ENCODE measurements around the gene MARCKSL1.

Gene MARCKSL1, protein sequence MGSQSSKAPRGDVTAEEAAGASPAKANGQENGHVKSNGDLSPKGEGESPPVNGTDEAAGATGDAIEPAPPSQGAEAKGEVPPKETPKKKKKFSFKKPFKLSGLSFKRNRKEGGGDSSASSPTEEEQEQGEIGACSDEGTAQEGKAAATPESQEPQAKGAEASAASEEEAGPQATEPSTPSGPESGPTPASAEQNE

DNA sequence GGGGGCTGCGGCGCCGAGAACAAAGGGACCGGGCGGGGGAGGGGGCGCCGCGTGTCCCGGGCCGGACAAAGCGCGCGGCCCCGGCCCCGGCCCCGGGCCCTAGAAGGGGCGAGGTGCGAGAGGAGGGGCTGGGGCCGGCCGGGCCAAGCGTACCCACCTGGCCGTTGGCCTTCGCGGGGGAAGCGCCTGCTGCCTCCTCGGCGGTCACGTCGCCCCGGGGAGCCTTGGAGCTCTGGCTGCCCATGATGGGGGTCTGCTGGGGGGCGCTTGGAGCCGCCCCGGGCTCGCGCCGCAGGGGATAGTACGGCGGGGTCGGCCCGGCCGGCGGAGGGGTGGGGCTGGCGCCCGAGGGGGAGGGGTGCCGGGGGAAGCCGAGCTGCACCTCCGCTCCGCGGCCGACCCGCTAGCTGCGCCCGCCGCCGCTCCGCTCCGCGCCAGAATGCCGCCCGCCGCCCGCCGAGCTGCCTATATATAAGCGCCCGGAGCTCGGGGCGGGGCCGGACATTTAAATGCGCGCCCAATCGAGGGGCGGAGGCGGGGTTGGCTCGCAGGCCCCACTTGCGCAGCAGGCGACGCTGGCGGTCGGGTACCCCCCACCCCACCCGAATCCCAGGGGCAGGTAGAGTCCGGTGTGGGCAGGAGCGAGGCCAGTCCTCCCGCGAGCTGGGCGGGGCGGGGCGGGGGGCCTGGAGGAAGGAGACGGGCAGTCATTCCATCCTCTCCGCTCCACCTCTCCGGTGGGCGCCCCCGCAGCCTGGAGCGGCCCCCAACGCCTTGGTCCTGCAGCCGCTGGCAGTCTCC is at the start of gene MARCKSL1:
Gene MARCKSL1 (minus strand): TSS at position 444 of the 801 bp plus-strand sequence. CDS start 200 bp downstream, at position 244.
- peak within 1 kb of the TSS; percentile 99 for H3K9ac ChIP-seq

DNA sequence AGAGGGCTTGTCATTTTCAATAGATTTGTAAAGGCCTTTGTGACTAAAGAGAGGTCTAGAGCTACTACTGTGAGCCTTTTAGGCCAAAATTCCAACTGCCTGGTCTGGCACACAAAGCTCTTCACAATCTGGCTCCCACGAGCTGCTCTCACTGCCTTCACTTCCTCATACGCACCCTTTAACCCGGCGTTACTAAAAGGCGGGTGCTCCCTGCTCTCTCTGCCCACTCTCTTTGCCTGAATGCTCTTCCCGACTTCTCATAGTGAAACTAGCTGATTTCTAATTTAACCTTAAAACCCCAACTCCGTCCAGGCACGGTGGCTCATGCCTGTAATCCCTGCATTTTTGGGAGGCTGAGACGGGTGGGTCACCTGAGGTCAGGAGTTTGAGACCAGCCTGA is 44.0 kb upstream of the MARCKSL1 start:
- H3K4me3 ChIP-seq, result no peak overlapping the region
- no peak overlapping the region for H3K27ac ChIP-seq
- H3K36me3 ChIP-seq, result peaks cover 100% of the 10 kb centered on the region
- no peak overlapping the region for H3K9ac ChIP-seq
- peaks cover 22% of the 10 kb centered on the region for H4K20me1 ChIP-seq
- H3K27me3 ChIP-seq, result no peaks in the 10 kb centered on the region
- no peaks in the 10 kb centered on the region for H3K9me3 ChIP-seq
- H3K4me2 ChIP-seq, result no peak overlapping the region
- H3K4me1 ChIP-seq, result no peaks in the 10 kb centered on the region
- no peak for TF ChIP-seq Cebpa-rat (IDR thresholded peaks at IDR 0.05)

More for the DNA sequence above, at the start of gene MARCKSL1:
- Histone ChIP-seq H3K4me3 (peak within 1 kb of the TSS; percentile 97), H3K4me1 (peaks cover 75% of the 10 kb centered on the region), H4K20me1 (peaks cover 60% of the 10 kb centered on the region), H3K36me3 (peaks cover 38% of the 10 kb centered on the region), H3K27me3 (no peaks in the 10 kb centered on the region), H3K27ac (peak within 1 kb of the TSS; percentile 97), H3K9me3 (no peaks in the 10 kb centered on the region), H3K4me2 (peak within 1 kb of the TSS; percentile 97)
- no peak for TF ChIP-seq Cebpa-rat (IDR thresholded peaks at IDR 0.05)

DNA sequence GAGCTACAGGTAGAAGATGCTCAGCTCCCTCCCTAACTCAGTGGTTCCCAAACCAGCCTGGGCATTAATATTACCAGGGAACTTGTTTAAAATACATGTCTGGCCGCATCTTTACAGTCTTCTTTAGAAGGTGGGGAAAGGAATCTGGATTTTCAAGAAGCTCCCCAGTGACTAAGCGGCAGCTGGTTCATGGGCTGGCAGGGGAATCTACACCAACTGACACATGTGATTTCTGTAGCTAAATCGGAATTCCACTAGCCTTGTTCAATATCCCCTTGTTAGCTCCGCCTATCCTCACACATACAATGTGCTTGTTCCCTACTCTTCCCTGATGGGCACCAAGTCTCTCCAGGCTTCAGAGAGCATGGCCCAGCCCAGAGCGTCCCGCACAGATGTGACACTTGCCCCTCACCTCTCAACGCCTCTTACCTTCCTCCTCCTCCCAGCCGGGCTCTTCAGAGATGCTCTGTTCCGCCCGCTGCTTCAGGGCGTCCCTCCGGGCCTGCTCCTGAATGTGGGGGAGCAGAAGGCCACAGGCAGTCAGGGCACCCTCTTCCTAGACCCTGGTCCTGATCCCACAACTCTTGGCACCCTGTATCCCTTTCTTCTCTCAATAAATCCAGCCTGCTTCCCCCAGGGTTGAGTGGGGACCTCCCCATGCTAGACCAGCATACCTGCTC is 41.6 kb upstream of the MARCKSL1 start:
- Histone ChIP-seq H3K9me3 (no peaks in the 10 kb centered on the region), H3K27me3 (no peaks in the 10 kb centered on the region), H3K27ac (no peak overlapping the region), H4K20me1 (peaks cover 37% of the 10 kb centered on the region), H3K4me1 (peaks cover 9% of the 10 kb centered on the region), H3K9ac (no peak overlapping the region), H3K4me3 (no peak overlapping the region), H3K36me3 (peaks cover 100% of the 10 kb centered on the region), H3K4me2 (no peak overlapping the region)
- no peak for TF ChIP-seq Cebpa-rat (IDR thresholded peaks at IDR 0.05)

DNA sequence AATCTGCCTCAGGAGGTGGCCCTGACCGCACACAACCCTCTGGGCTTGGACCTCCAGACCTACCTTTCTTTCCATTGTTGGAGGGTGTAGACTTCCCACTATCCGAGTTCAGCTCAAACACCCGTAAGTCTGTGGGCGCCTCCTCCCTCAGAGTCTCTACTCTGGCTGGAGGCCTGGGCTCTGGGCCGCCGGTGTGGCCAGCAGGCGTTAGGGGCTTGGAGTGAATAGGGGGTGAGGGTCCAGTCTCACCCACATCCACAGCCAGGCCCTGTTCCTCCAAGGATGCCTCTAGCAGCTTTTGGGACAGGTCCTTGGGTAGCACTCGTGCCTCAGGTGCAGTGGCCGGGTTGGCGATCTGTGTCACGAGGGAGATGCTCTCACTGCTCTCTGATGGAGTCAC is 40.2 kb upstream of the MARCKSL1 start:
- peaks cover 100% of the 10 kb centered on the region for H3K36me3 ChIP-seq
- H4K20me1 ChIP-seq, result peaks cover 52% of the 10 kb centered on the region
- H3K27me3 ChIP-seq, result no peaks in the 10 kb centered on the region
- H3K27ac ChIP-seq, result no peak overlapping the region
- H3K9me3 ChIP-seq, result no peaks in the 10 kb centered on the region
- peaks cover 22% of the 10 kb centered on the region for H3K4me1 ChIP-seq
- TF ChIP-seq Cebpa-rat (IDR thresholded peaks at IDR 0.05), result no peak
- no peak overlapping the region for H3K4me2 ChIP-seq
- no peak overlapping the region for H3K4me3 ChIP-seq
- no peak overlapping the region for H3K9ac ChIP-seq

- Histone ChIP-seq H3K4me2 (no peak overlapping the region), H3K27me3 (no peaks in the 10 kb centered on the region), H3K27ac (no peak overlapping the region), H3K4me3 (no peak overlapping the region), H3K9me3 (no peaks in the 10 kb centered on the region), H3K36me3 (peaks cover 95% of the 10 kb centered on the region), H4K20me1 (peaks cover 66% of the 10 kb centered on the region), H3K9ac (no peak overlapping the region), H3K4me1 (peaks cover 22% of the 10 kb centered on the region)
- no peak for TF ChIP-seq Cebpa-rat (IDR thresholded peaks at IDR 0.05)
These were observed 38.1 kb upstream of the MARCKSL1 start for GRCh38 chr1:32373996-32374592.

GRCh38 chr1:32372149-32372756 is 36.2 kb upstream of the MARCKSL1 start:
- H3K4me2 ChIP-seq, result peak overlapping the region; percentile 63
- H3K36me3 ChIP-seq, result peaks cover 95% of the 10 kb centered on the region
- no peaks in the 10 kb centered on the region for H3K27me3 ChIP-seq

DNA sequence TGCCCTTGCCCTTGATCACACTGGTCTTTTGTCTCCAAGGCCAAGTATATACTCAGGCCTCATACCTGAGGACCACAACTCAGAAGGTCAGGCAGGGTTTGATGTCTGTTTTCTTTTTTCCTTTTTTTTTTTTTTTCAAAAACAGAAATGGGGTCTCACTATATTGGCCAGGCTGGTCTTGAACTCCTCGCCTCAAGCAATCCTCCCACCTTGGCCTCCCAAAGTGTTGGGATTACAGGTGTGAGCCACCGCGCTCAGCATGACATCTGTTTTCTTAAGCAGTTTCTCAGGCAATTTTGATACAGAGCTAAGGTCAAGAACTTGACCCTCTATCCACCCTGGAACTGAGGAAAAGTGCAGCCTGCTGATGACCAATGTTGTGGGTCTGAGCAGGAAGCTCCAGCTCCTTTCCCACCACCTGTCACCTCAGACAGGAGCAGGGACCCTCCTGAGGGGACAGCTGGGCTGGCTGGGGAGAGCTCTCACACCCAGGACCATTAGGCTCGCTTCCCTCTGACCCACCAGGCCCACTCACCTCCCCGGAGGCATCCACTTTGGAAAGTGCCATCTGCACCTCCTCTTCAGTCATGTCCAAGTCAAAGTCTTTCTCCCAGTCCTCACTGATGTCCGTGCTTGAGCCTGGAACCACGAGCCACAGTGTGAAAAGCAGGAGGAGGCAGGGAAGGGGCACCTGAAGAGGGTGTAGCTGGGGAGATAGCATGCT is 32.0 kb upstream of the MARCKSL1 start:
- H3K27me3 ChIP-seq, result peaks cover under 1% of the 10 kb centered on the region; the same call in 1 of the 2 replicates
- no peak for TF ChIP-seq Cebpa-rat (IDR thresholded peaks at IDR 0.05)
- no peak overlapping the region for H3K27ac ChIP-seq
- H4K20me1 ChIP-seq, result peaks cover 71% of the 10 kb centered on the region
- peaks cover 92% of the 10 kb centered on the region for H3K36me3 ChIP-seq
- no peak overlapping the region for H3K4me2 ChIP-seq
- no peak overlapping the region for H3K9ac ChIP-seq
- H3K4me1 ChIP-seq, result peaks cover 35% of the 10 kb centered on the region
- H3K9me3 ChIP-seq, result no peaks in the 10 kb centered on the region
- no peak overlapping the region for H3K4me3 ChIP-seq

More at GRCh38 chr1:32372149-32372756, 36.2 kb upstream of the MARCKSL1 start:
- peaks cover 76% of the 10 kb centered on the region for H4K20me1 ChIP-seq
- H3K4me3 ChIP-seq, result no peak overlapping the region
- no peaks in the 10 kb centered on the region for H3K9me3 ChIP-seq
- no peak overlapping the region for H3K9ac ChIP-seq
- H3K27ac ChIP-seq, result no peak overlapping the region
- no peak for TF ChIP-seq Cebpa-rat (IDR thresholded peaks at IDR 0.05)
- H3K4me1 ChIP-seq, result peaks cover 22% of the 10 kb centered on the region

DNA sequence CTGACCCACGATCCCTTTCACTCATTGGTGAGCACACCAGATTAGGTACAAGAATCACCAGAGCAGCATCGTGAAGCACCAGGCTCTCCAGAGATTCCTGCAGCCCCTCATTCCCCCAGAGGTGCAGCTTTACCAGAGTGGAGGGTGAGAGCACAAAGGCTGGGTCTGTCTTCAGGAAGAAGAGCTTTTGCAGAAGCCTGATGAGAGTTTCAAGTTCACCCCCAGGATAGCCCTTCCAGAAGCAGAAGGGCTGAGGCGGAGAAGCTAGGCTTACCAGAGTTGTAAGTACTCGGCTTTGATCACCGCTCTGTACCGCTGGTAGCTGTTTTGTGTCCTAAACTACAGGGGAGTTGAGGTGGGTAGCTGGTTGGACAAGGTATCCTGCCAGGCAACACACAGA is 29.4 kb upstream of the MARCKSL1 start:
- TF ChIP-seq Cebpa-rat (IDR thresholded peaks at IDR 0.05), result no peak
- no peaks in the 10 kb centered on the region for H3K9me3 ChIP-seq
- H3K4me3 ChIP-seq, result no peak overlapping the region
- H3K4me1 ChIP-seq, result peaks cover 38% of the 10 kb centered on the region
- no peak overlapping the region for H3K27ac ChIP-seq
- H3K9ac ChIP-seq, result 0 out of 2 replicates have a peak overlapping the region, but pooled peaks have one; percentile 38
- peaks cover 63% of the 10 kb centered on the region for H4K20me1 ChIP-seq
- peaks cover 78% of the 10 kb centered on the region for H3K36me3 ChIP-seq
- H3K4me2 ChIP-seq, result peak overlapping the region; percentile 64
- peaks cover 27% of the 10 kb centered on the region for H3K27me3 ChIP-seq

GRCh38 chr1:32364836-32365235 is 28.8 kb upstream of the MARCKSL1 start:
- no peak for TF ChIP-seq Cebpa-rat (IDR thresholded peaks at IDR 0.05)
- Histone ChIP-seq H3K9me3 (no peaks in the 10 kb centered on the region), H3K4me3 (no peak overlapping the region), H3K4me1 (peaks cover 44% of the 10 kb centered on the region), H4K20me1 (peaks cover 60% of the 10 kb centered on the region), H3K4me2 (no peak overlapping the region), H3K27ac (no peak overlapping the region), H3K36me3 (peaks cover 72% of the 10 kb centered on the region), H3K27me3 (peaks cover 28% of the 10 kb centered on the region), H3K9ac (no peak overlapping the region)
